ENCODE results near the gene DLX5.

The DLX5 gene

DNA sequence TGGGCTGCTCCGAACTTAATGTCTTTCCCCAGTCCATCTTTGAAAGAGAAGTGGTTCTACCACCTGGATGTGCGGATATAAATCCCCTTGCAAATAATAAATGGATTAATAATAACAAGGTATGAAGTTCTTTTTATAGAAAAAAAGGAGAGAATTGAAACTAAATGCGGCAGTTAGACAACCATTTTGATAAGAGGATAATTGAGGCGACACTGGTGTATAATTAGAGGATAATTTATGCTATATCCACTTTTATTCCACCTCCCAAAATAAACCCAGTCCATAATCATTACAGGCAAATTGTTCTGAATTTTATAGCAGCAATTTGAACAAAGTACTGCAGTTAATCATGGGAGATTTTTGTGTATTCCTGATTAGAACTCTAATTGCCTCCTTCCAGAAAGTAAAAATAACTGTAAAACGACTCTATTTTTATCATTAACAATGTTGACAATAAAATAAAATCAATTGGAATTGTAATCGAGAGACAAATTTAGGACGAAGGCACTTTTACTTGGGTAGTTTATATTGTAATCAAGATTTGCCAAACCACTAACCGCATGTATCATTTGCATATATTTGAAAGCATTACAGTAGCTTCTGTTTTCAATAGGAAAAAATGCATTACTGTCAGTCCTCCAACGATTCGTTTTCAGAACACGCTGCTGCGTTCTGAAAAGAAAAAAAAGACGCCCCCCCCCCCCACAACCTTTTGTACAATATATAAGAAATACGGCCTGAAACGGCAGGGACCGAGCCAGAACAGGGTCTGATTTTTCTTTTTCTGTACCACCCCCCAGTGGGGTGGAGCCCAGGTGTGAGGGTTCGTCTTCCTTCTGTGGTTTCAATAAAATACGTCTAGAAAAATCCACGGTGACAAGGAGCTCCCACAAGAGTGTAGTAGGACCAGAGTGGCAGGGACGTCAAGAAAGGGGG lies 20.1 kb downstream of the DLX5 start:
- DNase-seq, result no peak

DNA sequence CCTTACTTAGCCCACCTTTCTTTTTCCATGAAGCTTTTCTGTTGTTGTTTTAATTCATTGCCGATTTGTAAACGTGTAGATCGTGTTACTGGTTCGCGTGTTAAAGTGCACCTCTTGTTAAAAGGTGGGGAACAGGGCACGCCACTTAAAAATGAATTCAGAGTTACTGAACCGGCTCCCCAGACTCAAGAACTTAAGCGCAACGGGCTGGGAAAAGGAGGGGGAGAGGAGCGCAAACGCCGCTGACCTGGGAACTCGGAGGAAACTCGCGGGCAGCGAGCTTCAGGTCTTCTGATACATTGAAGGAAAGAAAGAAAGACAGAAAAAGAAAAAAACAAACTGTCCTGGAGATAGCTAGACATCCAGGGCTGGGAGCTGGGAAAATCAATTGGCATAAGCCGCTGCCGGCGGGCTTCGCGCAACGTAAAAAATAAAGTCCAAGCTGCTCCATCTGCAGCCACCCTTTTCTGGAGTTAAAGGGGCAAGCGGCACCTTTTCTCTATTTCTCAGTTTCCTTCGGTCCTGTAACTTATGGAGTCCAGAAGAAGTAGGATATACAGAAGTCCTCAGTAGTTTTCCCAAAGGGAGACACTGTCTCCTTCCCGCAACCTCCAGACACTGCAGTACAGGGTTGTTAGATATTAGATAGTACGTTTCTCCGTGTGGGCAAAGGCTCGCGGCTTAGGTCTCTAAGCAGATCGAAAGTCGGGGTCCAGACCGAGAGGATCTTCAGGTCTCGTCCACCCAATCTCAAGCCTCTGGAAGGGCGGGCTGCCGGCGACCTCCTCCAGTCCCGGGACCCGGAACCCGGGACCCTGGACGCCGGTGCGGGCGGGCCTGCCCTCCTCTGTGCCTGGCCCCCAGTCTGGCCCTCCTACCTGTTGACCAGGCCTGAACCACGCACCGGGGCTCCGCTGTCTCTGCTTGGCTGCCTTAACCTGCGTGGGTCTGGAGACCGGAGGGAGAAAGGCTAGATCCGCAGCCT lies 21.1 kb downstream of the DLX5 start:
- DNase-seq, result no peak

DNA sequence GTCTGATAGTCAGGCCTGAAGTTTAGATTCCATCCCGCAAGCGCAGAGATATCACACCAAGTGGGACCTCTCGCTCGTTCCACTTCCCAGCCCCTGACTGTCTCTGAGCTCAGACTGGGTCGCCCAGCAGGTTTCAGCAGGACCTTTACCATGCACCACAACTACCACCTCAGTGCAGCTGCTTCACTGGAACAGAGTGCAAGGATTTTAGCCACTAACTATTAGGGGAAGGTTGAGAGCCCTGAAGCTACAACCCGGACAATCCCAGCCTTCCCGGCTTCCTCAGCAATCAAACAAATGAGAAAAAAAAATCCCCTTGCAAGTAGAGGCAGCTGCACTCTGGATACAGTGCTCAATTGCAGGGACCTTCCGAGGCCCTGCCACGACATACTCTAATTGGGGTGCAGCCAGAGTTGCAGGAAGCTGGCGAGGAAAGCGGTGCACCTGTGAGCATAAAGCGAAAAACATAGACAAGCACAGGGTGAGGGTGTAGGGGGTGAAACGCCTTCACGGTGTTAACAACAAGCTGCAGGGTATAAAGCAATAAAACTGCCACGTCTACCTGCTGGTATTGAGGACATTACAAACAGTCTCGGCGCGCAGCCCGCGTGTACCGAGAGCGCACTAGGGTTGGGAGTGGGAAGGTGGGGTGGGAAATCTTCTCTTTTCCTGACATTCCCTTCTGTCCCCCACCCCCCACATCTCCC lies 21.9 kb downstream of the DLX5 start:
- no peak for DNase-seq

DNA sequence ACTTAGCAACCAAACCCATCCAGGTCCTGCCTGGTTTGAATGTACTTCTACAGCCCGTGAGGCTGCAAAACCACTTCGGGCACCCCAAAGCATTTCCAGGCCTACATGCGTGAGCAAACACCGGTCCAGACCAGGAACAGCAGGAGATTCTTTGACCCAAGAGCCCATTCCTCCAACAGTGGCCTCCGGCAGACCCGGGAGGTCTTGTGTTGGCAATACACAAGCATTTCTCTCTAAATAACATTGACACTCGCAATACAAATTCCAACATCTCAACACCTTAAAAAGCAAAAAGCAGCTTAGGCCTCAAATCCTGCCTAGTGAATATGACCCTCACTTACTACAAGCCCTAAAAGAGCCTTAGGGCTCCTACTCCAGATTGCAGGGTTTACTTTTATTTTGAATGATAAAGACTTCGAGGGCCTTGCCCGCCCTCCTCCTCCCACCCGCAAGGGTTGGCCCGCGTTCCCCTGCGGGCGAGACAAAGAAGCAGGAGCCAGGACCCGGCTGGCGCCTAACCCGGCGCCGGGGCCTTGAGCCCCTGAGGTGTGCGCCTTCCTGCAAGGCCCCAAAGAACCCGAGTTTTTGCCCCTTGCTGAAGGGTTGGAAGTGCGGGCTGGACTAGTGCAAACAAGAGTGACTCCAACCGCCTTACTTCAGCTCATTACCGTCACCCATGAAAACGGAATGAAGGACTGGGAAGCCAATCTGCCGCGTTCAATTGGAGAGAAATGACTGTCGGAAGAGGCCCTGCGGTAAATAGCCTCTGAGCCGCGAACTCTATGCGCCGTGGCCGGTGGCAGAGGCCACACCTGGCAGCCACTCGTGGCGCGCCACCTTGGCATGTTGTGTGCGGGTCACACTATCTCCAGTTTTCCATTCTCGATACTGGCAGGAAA lies 22.7 kb downstream of the DLX5 start:
- no peak for DNase-seq

- no peak for DNase-seq
Observed at GRCh38 chr7:97001221-97001620, 23.4 kb downstream of the DLX5 start.

DNA sequence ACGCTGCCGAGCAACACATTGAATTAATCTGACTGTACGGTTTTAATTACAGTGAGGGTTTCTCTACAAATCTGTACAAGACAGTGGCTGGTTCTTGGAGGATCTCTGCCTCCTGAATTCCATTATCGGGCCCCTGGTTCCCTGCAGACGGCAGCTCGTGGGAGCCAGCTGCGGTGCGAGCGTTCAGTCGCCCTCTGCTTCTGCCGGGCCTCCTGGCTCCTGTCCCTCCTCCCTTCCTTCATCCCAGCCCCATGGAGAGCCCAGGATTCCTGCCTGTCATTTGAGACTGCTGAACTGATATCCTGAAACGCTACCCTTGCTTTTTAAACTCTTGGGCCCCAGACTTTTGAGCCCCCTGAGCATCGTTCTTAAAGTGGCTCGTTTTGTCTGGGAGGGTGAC lies 25.9 kb downstream of the DLX5 start:
- no peak for DNase-seq

- DNase-seq, result no peak
Observed at GRCh38 chr7:96998333-96998732, 26.3 kb downstream of the DLX5 start.

DNA sequence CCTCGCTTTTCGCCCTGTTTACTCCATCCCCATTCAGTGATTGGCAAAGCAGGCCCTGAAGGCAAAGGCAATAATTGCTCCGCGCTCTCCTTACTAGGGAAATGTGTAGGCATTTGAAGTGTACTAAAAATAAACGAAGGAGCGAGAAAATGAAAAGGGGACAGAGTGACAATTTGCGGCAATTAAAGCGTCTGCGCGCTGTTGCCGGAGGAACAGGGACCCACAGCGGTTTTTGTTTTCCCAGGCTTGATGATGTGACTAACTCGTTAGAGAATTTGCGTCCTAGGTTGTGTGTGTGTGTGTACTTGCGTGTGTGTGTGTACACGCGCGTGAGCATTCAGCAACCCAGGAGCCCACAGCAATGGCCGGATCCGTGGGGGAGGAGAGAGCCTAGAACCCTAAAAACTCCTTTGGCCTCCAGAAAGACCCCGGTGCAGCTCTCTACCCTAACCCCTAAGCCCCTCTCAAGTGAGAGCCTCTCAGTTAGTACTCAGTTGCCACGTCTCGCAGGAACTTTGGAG lies 27.1 kb downstream of the DLX5 start:
- no peak for DNase-seq

DNA sequence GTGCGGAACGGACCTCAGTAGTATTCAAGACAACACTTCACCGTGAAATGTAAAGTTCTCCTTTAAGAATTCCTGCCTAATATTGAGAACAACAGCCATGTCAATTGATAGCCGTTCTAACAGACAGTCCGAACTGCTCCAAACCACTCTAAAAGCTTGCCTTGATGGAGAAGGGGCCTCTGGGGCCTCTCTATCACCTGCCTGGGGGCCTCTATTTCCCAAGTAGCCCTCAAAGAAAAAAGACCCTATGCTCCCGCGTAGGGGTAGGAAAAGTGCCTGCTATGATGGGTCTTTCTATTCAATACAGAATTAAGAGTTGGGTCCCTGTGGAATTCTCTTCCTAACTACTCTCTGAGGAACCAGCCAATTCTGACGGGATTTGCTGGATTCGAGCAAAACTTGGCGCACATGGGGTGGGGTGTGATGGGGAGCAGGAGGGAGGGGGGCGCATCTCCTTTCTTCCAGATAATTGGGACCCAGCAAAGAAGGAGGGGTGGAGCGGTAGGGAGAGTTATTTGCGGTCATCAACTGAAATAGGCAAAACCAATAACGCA lies 27.6 kb downstream of the DLX5 start:
- DNase-seq, result no peak

- DNase-seq, result no peak
Observed at GRCh38 chr7:96996111-96996957, 28.3 kb downstream of the DLX5 start.

- no peak for DNase-seq
Observed at GRCh38 chr7:96995406-96996110, 29.1 kb downstream of the DLX5 start.

DNA sequence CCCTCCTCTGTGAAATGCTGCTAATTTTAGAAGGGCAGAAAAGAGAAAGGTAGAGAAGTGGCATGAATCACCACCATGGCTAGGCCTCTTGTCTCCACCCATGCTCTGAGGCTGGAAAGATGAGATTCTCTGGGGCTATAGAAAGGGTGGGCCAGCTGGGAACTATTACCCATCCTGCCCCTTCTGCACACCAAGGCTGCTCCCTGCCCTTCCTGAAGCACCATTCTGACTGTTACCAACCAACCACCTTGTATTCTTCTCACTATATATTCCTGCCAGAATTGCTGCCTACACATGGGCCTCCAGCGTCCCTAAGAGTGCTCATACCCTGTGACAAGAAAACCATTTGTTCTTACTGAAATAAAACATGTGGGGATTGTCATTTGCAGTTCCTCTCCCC lies 30.7 kb downstream of the DLX5 start:
- no peak for DNase-seq

- DNase-seq, result no peak
Observed at GRCh38 chr7:96993094-96993865, 31.4 kb downstream of the DLX5 start.

GRCh38 chr7:96992192-96993005 lies 32.2 kb downstream of the DLX5 start:
- no peak for DNase-seq

- DNase-seq, result no peak
Observed at GRCh38 chr7:96991546-96992191, 33.0 kb downstream of the DLX5 start.

GRCh38 chr7:96989859-96990317 lies 34.7 kb downstream of the DLX5 start:
- DNase-seq, result no peak

GRCh38 chr7:96989241-96989858 lies 35.3 kb downstream of the DLX5 start:
- no peak for DNase-seq

Data from stimulated activated CD4-positive, alpha-beta T cell treated with anti-CD3 and anti-CD28 coated beads, Interleukin-4, amount 100 ng/mL, for 1 hour (primary cell).